IMR-90 (cell line): Measurements from ENCODE around the gene SIRPD. TPM values are rescaled to one million over a fixed set of nuclear protein-coding genes. Genes with fewer than 3 reads are reported as not detected.

Source experiments
- ATAC-seq: fragments of 200-7000 bp; cut with Tn5 transposase; 2 replicates; pipeline ENCODE4 v1.9.1; 2020; ENCODE audit warnings: low read depth, mild to moderate bottlenecking, moderate library complexity
- BruUV-seq: library from RNA; stranded (reverse); fragments of 400-500 nt; replicated peaks from 2 replicates; lab custom pipeline; 2021; lab: Mats Ljungman, UMichigan
- CTCF ChIA-PET: fragments of 300-600 bp; formaldehyde crosslinking; extraction: SDS; loops from one replicate; lab custom pipeline; 2021; ENCODE audit warnings: antibody characterized with exemption; lab: Yijun Ruan, JAX
- POLR2A ChIA-PET: fragments of 300-600 bp; sonication (Branson Sonifier 250); formaldehyde crosslinking; loops from one replicate; lab custom pipeline; 2022; ENCODE audit warnings: antibody characterized with exemption; ENCODE audit not compliant: unreplicated experiment; lab: Charles Lee
- DNase-seq: peaks from one replicate; pipeline ENCODE4 v3.0.0; 2013
- H2AFZ ChIP-seq: replicated peaks from 2 replicates; pipeline ENCODE3; 2013; ENCODE audit warnings: low read length, mild to moderate bottlenecking; ENCODE audit not compliant: poor library complexity
- H2AK5ac ChIP-seq: 2 replicates; pipeline ENCODE4 v1.6.1; 2013; ENCODE audit warnings: low read depth, low read length, inconsistent platforms
- H2AK9ac ChIP-seq: replicated peaks from 2 replicates; pipeline ENCODE3; 2013; ENCODE audit warnings: mild to moderate bottlenecking, low read depth, low read length, moderate library complexity; ENCODE audit not compliant: poor library complexity
- H2BK120ac ChIP-seq: 2 replicates; pipeline ENCODE4 v1.6.1; 2013; ENCODE audit warnings: low read depth, low read length, inconsistent platforms
- H2BK15ac ChIP-seq: 3 replicates; pipeline ENCODE4 v1.6.1; 2013; ENCODE audit warnings: low read depth, low read length, inconsistent platforms
- H2BK20ac ChIP-seq: 2 replicates; pipeline ENCODE4 v1.6.1; 2013; ENCODE audit warnings: low read depth, mild to moderate bottlenecking, inconsistent platforms, low read length, moderate library complexity
- H2BK5ac ChIP-seq: 2 replicates; pipeline ENCODE4 v1.6.1; 2013; ENCODE audit warnings: mild to moderate bottlenecking, low read depth, low read length, inconsistent platforms; ENCODE audit not compliant: poor library complexity, severe bottlenecking
- H3K14ac ChIP-seq: replicated peaks from 2 replicates; pipeline ENCODE4 v1.6.1; 2013; ENCODE audit warnings: low read depth, low read length, inconsistent platforms
- H3K18ac ChIP-seq: 2 replicates; pipeline ENCODE4 v1.6.1; 2013; ENCODE audit warnings: low read depth, low read length, control low read depth
- H3K23ac ChIP-seq: 2 replicates; pipeline ENCODE4 v1.6.1; 2013; ENCODE audit warnings: low read depth, low read length, inconsistent platforms
- H3K27ac ChIP-seq: 2 replicates; pipeline ENCODE4 v1.5.1; 2013; ENCODE audit warnings: mild to moderate bottlenecking, control low read depth, low read length; ENCODE audit not compliant: insufficient read depth
- H3K27me3 ChIP-seq: 2 replicates; pipeline ENCODE4 v1.6.1; 2013; ENCODE audit warnings: low read length; ENCODE audit not compliant: control insufficient read depth, insufficient read depth
- H3K36me3 ChIP-seq: 2 replicates; pipeline ENCODE4 v1.6.1; 2013; ENCODE audit warnings: low read length, mixed read lengths; ENCODE audit not compliant: control insufficient read depth, insufficient read depth
- H3K4ac ChIP-seq: 2 replicates; pipeline ENCODE4 v1.6.1; 2013; ENCODE audit warnings: low read depth, low read length, inconsistent platforms
- H3K4me1 ChIP-seq: 2 replicates; pipeline ENCODE4 v1.6.1; 2013; ENCODE audit warnings: low read length, mixed read lengths; ENCODE audit not compliant: control insufficient read depth, insufficient read depth
- H3K4me2 ChIP-seq: 2 replicates; pipeline ENCODE4 v1.6.1; 2013; ENCODE audit warnings: low read depth, mild to moderate bottlenecking, control low read depth, low read length, moderate library complexity
- H3K4me3 ChIP-seq: 2 replicates; pipeline ENCODE4 v1.5.1; 2013; ENCODE audit warnings: low read depth, mild to moderate bottlenecking, control low read depth, low read length, moderate library complexity; ENCODE audit not compliant: insufficient read depth
- H3K56ac ChIP-seq: 2 replicates; pipeline ENCODE4 v1.6.1; 2013; ENCODE audit warnings: low read length, inconsistent platforms; ENCODE audit not compliant: insufficient read depth; ENCODE audit errors: extremely low read depth
- H3K79me1 ChIP-seq, 2 experiments: 2 replicates each; pipeline ENCODE4 v1.6.1; 2013; ENCODE audit warnings: low read length in 2 of 2, inconsistent platforms in 1 of 2, low read depth in 1 of 2
- H3K9ac ChIP-seq: 2 replicates; pipeline ENCODE4 v1.6.1; 2013; ENCODE audit warnings: low read depth, low read length, control low read depth
- H3K9me1 ChIP-seq: 2 replicates; pipeline ENCODE4 v1.6.1; 2013; ENCODE audit warnings: low read length, inconsistent platforms; ENCODE audit not compliant: insufficient read depth
- H3K9me3 ChIP-seq: 2 replicates; pipeline ENCODE4 v1.6.1; 2013; ENCODE audit warnings: low read length; ENCODE audit not compliant: control insufficient read depth, insufficient read depth
- H4K20me1 ChIP-seq: 2 replicates; pipeline ENCODE4 v1.6.1; 2013; ENCODE audit warnings: low read length, inconsistent platforms; ENCODE audit not compliant: insufficient read depth
- H4K5ac ChIP-seq: 2 replicates; pipeline ENCODE4 v1.6.1; 2013; ENCODE audit warnings: mild to moderate bottlenecking, low read depth, low read length, control low read depth
- H4K8ac ChIP-seq, 2 experiments: 2 replicates each; pipeline ENCODE4 v1.6.1; 2013; ENCODE audit warnings: low read depth in 2 of 2, low read length in 2 of 2, control low read depth in 1 of 2, inconsistent platforms in 1 of 2
- H4K91ac ChIP-seq: 2 replicates; pipeline ENCODE4 v1.6.1; 2013; ENCODE audit warnings: low read depth, low read length, inconsistent platforms; ENCODE audit not compliant: insufficient read depth
- BHLHE40 ChIP-seq: fragments of 150-350 bp; IDR thresholded peaks from 2 replicates; pipeline ENCODE4 v1.6.1; 2016; ENCODE audit warnings: mild to moderate bottlenecking, low read depth, low read length
- CEBPB ChIP-seq: IDR thresholded peaks from 2 replicates; pipeline ENCODE4 v1.6.1; 2012; ENCODE audit warnings: low read depth, low read length, improper control_type of control experiment
- CHD1 ChIP-seq: IDR thresholded peaks from 2 replicates; pipeline ENCODE4 v1.6.1; 2012; ENCODE audit warnings: low read depth, low read length, improper control_type of control experiment
- ELK1 ChIP-seq: fragments of 150-350 bp; IDR thresholded peaks from 2 replicates; pipeline ENCODE4 v1.6.1; 2016; ENCODE audit warnings: low read depth, mild to moderate bottlenecking, low read length, moderate library complexity, borderline replicate concordance
- FOS ChIP-seq: fragments of 150-350 bp; IDR thresholded peaks from 2 replicates; pipeline ENCODE4 v1.6.1; 2016; ENCODE audit warnings: low read depth, low read length
- MAZ ChIP-seq: IDR thresholded peaks from 2 replicates; pipeline ENCODE4 v1.6.1; 2012; ENCODE audit warnings: low read depth, mild to moderate bottlenecking, low read length, improper control_type of control experiment, moderate library complexity, borderline replicate concordance
- MXI1 ChIP-seq: IDR thresholded peaks from 2 replicates; pipeline ENCODE4 v1.6.1; 2012; ENCODE audit warnings: low read depth, mild to moderate bottlenecking, low read length, moderate library complexity, borderline replicate concordance
- NFE2L2 ChIP-seq: fragments of 150-350 bp; IDR thresholded peaks from 2 replicates; pipeline ENCODE4 v1.6.1; 2016; ENCODE audit warnings: low read depth, mild to moderate bottlenecking, low read length
- POLR2A ChIP-seq: IDR thresholded peaks from 2 replicates; pipeline ENCODE4 v1.6.1; 2012; ENCODE audit warnings: mild to moderate bottlenecking, low read depth, low read length
- RCOR1 ChIP-seq: IDR thresholded peaks from 2 replicates; pipeline ENCODE4 v1.6.1; 2012; ENCODE audit warnings: mild to moderate bottlenecking, low read length, improper control_type of control experiment; ENCODE audit not compliant: insufficient replicate concordance
- RFX5 ChIP-seq: IDR thresholded peaks from 2 replicates; pipeline ENCODE4 v1.8.0; 2012; ENCODE audit warnings: low read depth, mild to moderate bottlenecking, low read length, moderate library complexity
- WGBS, 2 experiments: methylation state at CpG; one replicate each; pipeline versions ENCODE4 v1.1.5 to v1.1.7; 2013; ENCODE audit warnings: missing lambda C conversion rate in 2 of 2; ENCODE audit not compliant: insufficient read length in 1 of 2; ENCODE audit errors: extremely low coverage in 2 of 2; 5-methylcytosine and 5-hydroxymethylcytosine counted together
- dilution Hi-C: fragments of 300-500 bp; cut with HindIII; formaldehyde crosslinking; loops from one replicate; pipeline ENCODE4 v1.14.3; 2018; ENCODE audit warnings: low sequenced_read_pairs; ENCODE audit not compliant: unreplicated experiment
- in situ Hi-C: fragments of 300-500 bp; cut with MboI; formaldehyde crosslinking; loops from 3 replicates; pipeline ENCODE4 v1.14.3; 2019; ENCODE audit warnings: low sequenced_read_pairs, inconsistent platforms, mixed read lengths
- intact Hi-C: fragments of 100-400 bp; cut with micrococcal nuclease; formaldehyde crosslinking; loops from 2 replicates; pipeline ENCODE4 v1.10.0; 2022
- polyA plus RNA-seq, 3 experiments: library from polyadenylated mRNA; depleted of rRNA; stranded (reverse); fragments of >200 nt; gene quantifications; 2 replicates each; pipeline ENCODE4 v1.2.3, GENCODE V29; 2012; ENCODE audit warnings: low replicate concordance in 1 of 3
- total RNA-seq: library from RNA; depleted of rRNA; stranded (reverse); fragments of >200 nt; gene quantifications from 2 replicates; pipeline ENCODE4 v1.2.3, GENCODE V29; 2012

Gene SIRPD
- total and polyA plus RNA-seq, 2 of the 4 experiments (the other 2 are of a cell fraction) = not detected

GRCh38 chr20:1566701-1567100, 9.2 kb upstream of the SIRPD start:
- CTCF ChIA-PET = no interaction called here
- H2BK15ac ChIP-seq = no peak overlapping the region
- no peak overlapping the region for H4K5ac ChIP-seq
- no peak overlapping the region for H2AFZ ChIP-seq
- no peak overlapping the region for H2AK5ac ChIP-seq
- no peaks in the 10 kb centered on the region for H3K27me3 ChIP-seq
- H2BK5ac ChIP-seq = no peak overlapping the region
- H2AK9ac ChIP-seq = no peak overlapping the region
- H3K23ac ChIP-seq = no peak overlapping the region
- no peak overlapping the region for H3K4me2 ChIP-seq
- no peak overlapping the region for H3K18ac ChIP-seq
- no peak overlapping the region for H3K14ac ChIP-seq
- H3K56ac ChIP-seq = no peak overlapping the region
- H3K79me1 ChIP-seq = no peaks in the 10 kb centered on the region
- H2BK20ac ChIP-seq = no peak overlapping the region
- H3K4me3 ChIP-seq = no peak overlapping the region
- DNase-seq = peak; percentile 0
- H4K8ac ChIP-seq = no peak overlapping the region
- no TSS peak for BruUV-seq
- TF ChIP-seq ELK1 = no peak
- TF ChIP-seq POLR2A = no peak
- no peak for TF ChIP-seq MXI1
- TF ChIP-seq CHD1 = no peak
- TF ChIP-seq FOS = no peak
- TF ChIP-seq BHLHE40 = no peak
- no peak for TF ChIP-seq MAZ
- TF ChIP-seq CEBPB = no peak
- no peak for TF ChIP-seq NFE2L2
- no peak for TF ChIP-seq RFX5
- TF ChIP-seq RCOR1 = no peak
- intact Hi-C loops (no loop called here), in situ Hi-C loops (no loop called here), dilution Hi-C loops (no loop called here)
- no peak overlapping the region for H4K91ac ChIP-seq
- no peak overlapping the region for H3K4ac ChIP-seq
- H3K36me3 ChIP-seq = no peaks in the 10 kb centered on the region
- H3K27ac ChIP-seq = no peak overlapping the region
- WGBS, 2 experiments = no CpG with 5 or more reads among the region's 2 CpGs
- no peak for ATAC-seq
- H4K20me1 ChIP-seq = no peaks in the 10 kb centered on the region
- no peak overlapping the region for H2BK120ac ChIP-seq
- no peaks in the 10 kb centered on the region for H3K9me1 ChIP-seq
- H3K4me1 ChIP-seq = no peaks in the 10 kb centered on the region
- no peaks in the 10 kb centered on the region for H3K9me3 ChIP-seq
- POLR2A ChIA-PET = no interaction called here
- H3K9ac ChIP-seq = no peak overlapping the region
